SK-N-SH (cell line): Measurements from ENCODE around the gene PSMA3. TPM values are rescaled to one million over a fixed set of nuclear protein-coding genes. Genes with fewer than 3 reads are reported as not detected.

Source experiments
- CTCF ChIA-PET: fragments of 300-600, 350-600 bp; formaldehyde crosslinking; extraction: SDS; loops from one replicate; lab custom pipeline; 2021; lab: Yijun Ruan, JAX
- POLR2A ChIA-PET: fragments of 350-600 bp; sonication (Branson Sonifier 250); formaldehyde crosslinking; extraction: SDS; loops from one replicate; lab custom pipeline; 2020; ENCODE audit warnings: antibody characterized with exemption, inconsistent platforms; lab: Yijun Ruan, JAX
- DNase-seq: peaks from one replicate; pipeline ENCODE4 v3.0.0; 2012
- H2AFZ ChIP-seq: fragments of 200-600 bp; sonication (generic); 2 replicates; pipeline ENCODE4 v1.8.1; 2016; ENCODE audit warnings: antibody characterized with exemption, mild to moderate bottlenecking, low read depth
- H3F3A ChIP-seq: fragments of 200-600 bp; sonication (generic); replicated peaks from 2 replicates; pipeline ENCODE3; 2016; ENCODE audit warnings: antibody characterized with exemption, mild to moderate bottlenecking; ENCODE audit not compliant: insufficient read depth
- H3K27ac ChIP-seq, 2 experiments: fragments of 200-500 bp in 1 of 2; fragments of 200-600 bp in 1 of 2; sonication (Bioruptor generic) in 1 of 2; sonication (generic), shearing (Covaris generic) in 1 of 2; 2 replicates each; pipeline versions ENCODE4 v1.5.1 to v1.6.1; 2014 to 2016; ENCODE audit warnings: low read depth in 2 of 2, inconsistent platforms in 1 of 2, low read length in 1 of 2, mild to moderate bottlenecking in 1 of 2, mixed read lengths in 1 of 2
- H3K27me3 ChIP-seq: fragments of 200-600 bp; sonication (generic), shearing (Covaris generic); 2 replicates; pipeline ENCODE4 v1.6.1; 2016; ENCODE audit warnings: mixed run types; ENCODE audit not compliant: insufficient read depth
- H3K36me3 ChIP-seq, 2 experiments: fragments of 200-500 bp in 1 of 2; fragments of 200-600 bp in 1 of 2; sonication (Bioruptor generic) in 1 of 2; sonication (generic) in 1 of 2; replicated peaks in 1 of 2; 2 replicates each; pipeline versions ENCODE3 to v1.5.1; 2014 to 2016; ENCODE audit warnings: low read length in 1 of 2, mild to moderate bottlenecking in 1 of 2; ENCODE audit not compliant: insufficient read depth in 2 of 2, control insufficient read depth in 1 of 2
- H3K4me1 ChIP-seq, 2 experiments: fragments of 200-500 bp in 1 of 2; fragments of 200-600 bp in 1 of 2; sonication (Bioruptor generic) in 1 of 2; sonication (generic), shearing (Covaris generic) in 1 of 2; 2 replicates each; pipeline versions ENCODE4 v1.5.1 to v1.6.1; 2014 to 2016; ENCODE audit warnings: low read depth in 1 of 2, low read length in 1 of 2, mixed run types in 1 of 2; ENCODE audit not compliant: insufficient read depth in 2 of 2, control insufficient read depth in 1 of 2
- H3K4me2 ChIP-seq: fragments of 200-600 bp; sonication (generic), shearing (Covaris generic); 2 replicates; pipeline ENCODE4 v1.6.1; 2017; ENCODE audit warnings: mixed run types
- H3K4me3 ChIP-seq, 2 experiments: fragments of 200-500 bp in 1 of 2; fragments of 200-600 bp in 1 of 2; sonication (Bioruptor generic) in 1 of 2; sonication (generic), shearing (Covaris generic) in 1 of 2; 2 replicates each; pipeline versions ENCODE4 v1.5.1 to v1.8.1; 2014 to 2016; ENCODE audit warnings: low read depth in 2 of 2, inconsistent platforms in 1 of 2, low read length in 1 of 2, mild to moderate bottlenecking in 1 of 2, mixed read lengths in 1 of 2, moderate library complexity in 1 of 2
- H3K79me2 ChIP-seq: fragments of 200-600 bp; sonication (generic); 2 replicates; pipeline ENCODE4 v1.8.1; 2017; ENCODE audit warnings: mild to moderate bottlenecking; ENCODE audit not compliant: insufficient read depth
- H3K9ac ChIP-seq: fragments of 200-600 bp; sonication (generic); 2 replicates; pipeline ENCODE4 v1.6.1; 2017; ENCODE audit warnings: mixed run types
- H3K9me2 ChIP-seq: fragments of 200-600 bp; sonication (generic); 2 replicates; pipeline ENCODE4 v1.6.1; 2017; ENCODE audit warnings: mixed run types
- H3K9me3 ChIP-seq: fragments of 200-600 bp; sonication (generic); 2 replicates; pipeline ENCODE4 v1.6.1; 2017; ENCODE audit warnings: mixed run types, mild to moderate bottlenecking, moderate library complexity
- H4K20me1 ChIP-seq: fragments of 200-600 bp; sonication (generic); 2 replicates; pipeline ENCODE4 v1.6.1; 2017; ENCODE audit warnings: mild to moderate bottlenecking, mixed run types; ENCODE audit not compliant: insufficient read depth
- CTCF ChIP-seq: fragments of 200-600 bp; sonication (generic); IDR thresholded peaks from 2 replicates; pipeline ENCODE4 v1.6.1; 2017; ENCODE audit warnings: antibody characterized with exemption, mild to moderate bottlenecking, moderate library complexity
- ELF1 ChIP-seq: IDR thresholded peaks from 2 replicates; pipeline ENCODE4 v1.4.0; 2012
- GABPA ChIP-seq: IDR thresholded peaks from 2 replicates; pipeline ENCODE4 v1.4.0; 2012; ENCODE audit warnings: low read depth, mild to moderate bottlenecking
- JUND ChIP-seq: IDR thresholded peaks from 2 replicates; pipeline ENCODE4 v1.4.0; 2012
- MXI1 ChIP-seq: IDR thresholded peaks from 2 replicates; pipeline ENCODE4 v1.6.1; 2012; ENCODE audit warnings: mild to moderate bottlenecking, low read depth, low read length, improper control_type of control experiment
- NRF1 ChIP-seq: IDR thresholded peaks from 2 replicates; pipeline ENCODE4 v1.6.1; 2012; ENCODE audit warnings: low read depth, mild to moderate bottlenecking, low read length
- PBX3 ChIP-seq: IDR thresholded peaks from 2 replicates; pipeline ENCODE4; 2012
- POLR2AphosphoS5 ChIP-seq: IDR thresholded peaks from 2 replicates; pipeline ENCODE4 v1.6.1; 2012; ENCODE audit warnings: low read depth, low read length
- RCOR1 ChIP-seq: fragments of 150-350 bp; IDR thresholded peaks from 2 replicates; pipeline ENCODE4 v1.6.1; 2017; ENCODE audit warnings: antibody characterized with exemption, low read length
- RXRA ChIP-seq: IDR thresholded peaks from 2 replicates; pipeline ENCODE4 v1.4.0; 2012; ENCODE audit warnings: low read depth, mild to moderate bottlenecking, borderline replicate concordance
- TEAD4 ChIP-seq: IDR thresholded peaks from 2 replicates; pipeline ENCODE4 v1.4.0; 2012; ENCODE audit warnings: mild to moderate bottlenecking, borderline replicate concordance; ENCODE audit not compliant: insufficient read depth
- USF2 ChIP-seq: fragments of 150-350 bp; IDR thresholded peaks from 2 replicates; pipeline ENCODE4 v1.6.1; 2017; ENCODE audit warnings: antibody characterized with exemption, low read length, low read depth, borderline replicate concordance
- YY1 ChIP-seq: IDR thresholded peaks from 2 replicates; pipeline ENCODE4 v1.4.0; 2012; ENCODE audit warnings: low read depth, mild to moderate bottlenecking
- WGBS: methylation state at CpG from one replicate; pipeline ENCODE4 v1.1.6; 2017; ENCODE audit warnings: low lambda C conversion rate; 5-methylcytosine and 5-hydroxymethylcytosine counted together
- polyA plus RNA-seq, 3 experiments: library from polyadenylated mRNA; depleted of rRNA; stranded (reverse); fragments of >200 nt; gene quantifications; 2 replicates each; pipeline ENCODE4 v1.2.3, GENCODE V29; 2012
- TF ChIP-seq, protein P1 (sequence below): IDR thresholded peaks from 2 replicates; pipeline ENCODE4 v1.4.0; 2012; ENCODE audit warnings: low read depth
- TF ChIP-seq, protein P2 (sequence below): IDR thresholded peaks from 2 replicates; pipeline ENCODE4 v1.6.1; 2012; ENCODE audit warnings: mild to moderate bottlenecking, low read depth, low read length, moderate library complexity

The PSMA3 gene
- polyA plus RNA-seq, 1 of the 3 experiments (the other 2 are of a cell fraction) = 203 TPM

DNA sequence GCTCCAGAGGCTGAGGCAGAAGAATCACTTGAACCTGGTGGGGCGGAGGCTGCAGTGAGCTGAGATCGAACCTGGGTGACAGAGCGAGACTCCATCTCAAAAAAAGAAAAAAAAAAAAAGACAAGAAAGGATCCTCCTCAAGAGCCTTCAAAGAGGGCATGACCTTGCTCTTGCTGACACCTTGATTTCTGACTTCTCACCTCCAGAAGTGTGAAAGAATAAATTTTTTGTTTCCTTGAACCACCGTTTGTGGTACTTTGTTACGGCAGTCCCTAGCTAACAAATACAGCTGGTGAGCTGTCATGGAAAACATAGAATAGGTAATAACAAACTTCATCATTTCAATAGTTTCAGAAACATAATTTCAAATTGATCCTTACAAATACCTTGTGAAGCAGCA is 46.6 kb upstream of the PSMA3 start:
- Histone ChIP-seq H3K9me3 (no peaks in the 10 kb centered on the region), H3K36me3 (peaks cover 0 to 3% of the 10 kb centered on the region in 2 experiments), H3K4me3 (no peak overlapping the region), H3F3A (no peaks in the 10 kb centered on the region), H3K27me3 (no peaks in the 10 kb centered on the region; the same call in 1 of the 2 replicates), H3K27ac (no peak overlapping the region), H3K79me2 (peaks cover 30% of the 10 kb centered on the region), H3K4me1 (peaks cover 3 to 8% of the 10 kb centered on the region in 2 experiments; a peak in 2 of 4 replicates), H3K9me2 (no peaks in the 10 kb centered on the region), H4K20me1 (no peaks in the 10 kb centered on the region), H2AFZ (no peak overlapping the region), H3K9ac (no peak overlapping the region), H3K4me2 (no peak overlapping the region)
- POLR2A ChIA-PET = no interaction called here
- TF ChIP-seq RXRA = no peak
- no peak for TF ChIP-seq CTCF
- no peak for TF ChIP-seq RCOR1
- TF ChIP-seq NRF1 = no peak
- TF ChIP-seq, protein P1, sequence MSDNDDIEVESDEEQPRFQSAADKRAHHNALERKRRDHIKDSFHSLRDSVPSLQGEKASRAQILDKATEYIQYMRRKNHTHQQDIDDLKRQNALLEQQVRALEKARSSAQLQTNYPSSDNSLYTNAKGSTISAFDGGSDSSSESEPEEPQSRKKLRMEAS = no peak
- no peak for TF ChIP-seq JUND
- no peak for TF ChIP-seq MXI1
- TF ChIP-seq YY1 = no peak
- TF ChIP-seq, protein P2, sequence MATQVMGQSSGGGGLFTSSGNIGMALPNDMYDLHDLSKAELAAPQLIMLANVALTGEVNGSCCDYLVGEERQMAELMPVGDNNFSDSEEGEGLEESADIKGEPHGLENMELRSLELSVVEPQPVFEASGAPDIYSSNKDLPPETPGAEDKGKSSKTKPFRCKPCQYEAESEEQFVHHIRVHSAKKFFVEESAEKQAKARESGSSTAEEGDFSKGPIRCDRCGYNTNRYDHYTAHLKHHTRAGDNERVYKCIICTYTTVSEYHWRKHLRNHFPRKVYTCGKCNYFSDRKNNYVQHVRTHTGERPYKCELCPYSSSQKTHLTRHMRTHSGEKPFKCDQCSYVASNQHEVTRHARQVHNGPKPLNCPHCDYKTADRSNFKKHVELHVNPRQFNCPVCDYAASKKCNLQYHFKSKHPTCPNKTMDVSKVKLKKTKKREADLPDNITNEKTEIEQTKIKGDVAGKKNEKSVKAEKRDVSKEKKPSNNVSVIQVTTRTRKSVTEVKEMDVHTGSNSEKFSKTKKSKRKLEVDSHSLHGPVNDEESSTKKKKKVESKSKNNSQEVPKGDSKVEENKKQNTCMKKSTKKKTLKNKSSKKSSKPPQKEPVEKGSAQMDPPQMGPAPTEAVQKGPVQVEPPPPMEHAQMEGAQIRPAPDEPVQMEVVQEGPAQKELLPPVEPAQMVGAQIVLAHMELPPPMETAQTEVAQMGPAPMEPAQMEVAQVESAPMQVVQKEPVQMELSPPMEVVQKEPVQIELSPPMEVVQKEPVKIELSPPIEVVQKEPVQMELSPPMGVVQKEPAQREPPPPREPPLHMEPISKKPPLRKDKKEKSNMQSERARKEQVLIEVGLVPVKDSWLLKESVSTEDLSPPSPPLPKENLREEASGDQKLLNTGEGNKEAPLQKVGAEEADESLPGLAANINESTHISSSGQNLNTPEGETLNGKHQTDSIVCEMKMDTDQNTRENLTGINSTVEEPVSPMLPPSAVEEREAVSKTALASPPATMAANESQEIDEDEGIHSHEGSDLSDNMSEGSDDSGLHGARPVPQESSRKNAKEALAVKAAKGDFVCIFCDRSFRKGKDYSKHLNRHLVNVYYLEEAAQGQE = no peak
- no peak for TF ChIP-seq TEAD4
- no peak for TF ChIP-seq POLR2AphosphoS5
- no peak for TF ChIP-seq ELF1
- no peak for TF ChIP-seq GABPA
- TF ChIP-seq USF2 = no peak
- TF ChIP-seq PBX3 = no peak
- WGBS = 93% methylated on average over 5 of the region's 5 CpGs
- no peak for DNase-seq
- CTCF ChIA-PET = interaction anchor here (1.5 kb wide), 1 partner anchor 9 kb away, joined by 4 read pairs; no protein-coding TSS in a partner anchor
